Activated CD4-positive, CD25-positive, alpha-beta regulatory T cell (primary cell): ENCODE measurements around the gene PLA2G12B.
"Not testable (repeated sequence)": the region's sequence is repeated elsewhere in the genome, so short reads cannot be mapped to it uniquely, and the experiment has no call there.

Source experiments
- DNase-seq, 4 experiments: peaks; one replicate each; lab custom pipeline; 2025; lab: John Stamatoyannopoulos, UW

PLA2G12B gene

GRCh38 chr10:72954596-72955554 is at the start of gene PLA2G12B:
Gene PLA2G12B (minus strand): TSS chr10:72954806. CDS start chr10:72954685, 121 bp downstream.
- no peak for DNase-seq

GRCh38 chr10:73003822-73004221 is 49.2 kb upstream of the PLA2G12B start:
- no peak for DNase-seq

- no peak for DNase-seq
These were observed 46.4 kb upstream of the PLA2G12B start for GRCh38 chr10:73000973-73001372.

GRCh38 chr10:72997099-72997498 is 42.5 kb upstream of the PLA2G12B start:
- DNase-seq, result no peak

- not testable (repeated sequence) for DNase-seq
These were observed 40.9 kb upstream of the PLA2G12B start for GRCh38 chr10:72995459-72995858.

- DNase-seq, result not testable (repeated sequence)
These were observed 35.2 kb upstream of the PLA2G12B start for GRCh38 chr10:72989771-72990170.

- not testable (repeated sequence) for DNase-seq
These were observed 30.0 kb upstream of the PLA2G12B start for GRCh38 chr10:72984618-72985017.

GRCh38 chr10:72981882-72982529 is 27.4 kb upstream of the PLA2G12B start:
- DNase-seq, result no peak

GRCh38 chr10:72981028-72981881 is 26.6 kb upstream of the PLA2G12B start:
- no peak for DNase-seq

GRCh38 chr10:72980348-72980747 is 25.7 kb upstream of the PLA2G12B start:
- DNase-seq, result no peak

- no peak for DNase-seq
These were observed 25.1 kb upstream of the PLA2G12B start for GRCh38 chr10:72979709-72980108.

GRCh38 chr10:72976886-72977285 is 22.3 kb upstream of the PLA2G12B start:
- DNase-seq, result no peak

- DNase-seq, result no peak
These were observed 1.4 kb upstream of the PLA2G12B start for GRCh38 chr10:72956001-72956400.

- no peak for DNase-seq
These were observed 393 bp downstream of the PLA2G12B start for GRCh38 chr10:72954230-72954595.

GRCh38 chr10:72953687-72954086 is 919 bp downstream of the PLA2G12B start:
- DNase-seq, result no peak

GRCh38 chr10:72952642-72953158 is 1.9 kb downstream of the PLA2G12B start:
- DNase-seq, result no peak

GRCh38 chr10:72952189-72952588 is 2.4 kb downstream of the PLA2G12B start:
- no peak for DNase-seq

- no peak for DNase-seq
These were observed 2.8 kb downstream of the PLA2G12B start for GRCh38 chr10:72951760-72952159.

GRCh38 chr10:72948762-72949161 is 5.8 kb downstream of the PLA2G12B start:
- no peak for DNase-seq

- no peak for DNase-seq
These were observed 7.6 kb downstream of the PLA2G12B start for GRCh38 chr10:72946963-72947362.

- no peak for DNase-seq
These were observed 10.9 kb downstream of the PLA2G12B start for GRCh38 chr10:72943498-72944234.
